IMR-90 (cell line): ENCODE data around the gene RIMKLA. TPM values are rescaled to one million over a fixed set of nuclear protein-coding genes. Genes with fewer than 3 reads are reported as not detected.

Experiments
- ATAC-seq: fragments of 200-7000 bp; cut with Tn5 transposase; 2 replicates; pipeline ENCODE4 v1.9.1; 2020; ENCODE audit warnings: low read depth, mild to moderate bottlenecking, moderate library complexity
- BruUV-seq: library from RNA; stranded (reverse); fragments of 400-500 nt; replicated peaks from 2 replicates; lab custom pipeline; 2021; lab: Mats Ljungman, UMichigan
- CTCF ChIA-PET: fragments of 300-600 bp; formaldehyde crosslinking; extraction: SDS; loops from one replicate; lab custom pipeline; 2021; ENCODE audit warnings: antibody characterized with exemption; lab: Yijun Ruan, JAX
- POLR2A ChIA-PET: fragments of 300-600 bp; sonication (Branson Sonifier 250); formaldehyde crosslinking; loops from one replicate; lab custom pipeline; 2022; ENCODE audit warnings: antibody characterized with exemption; ENCODE audit not compliant: unreplicated experiment; lab: Charles Lee
- DNase-seq: peaks from one replicate; pipeline ENCODE4 v3.0.0; 2013
- H2AFZ ChIP-seq: replicated peaks from 2 replicates; pipeline ENCODE3; 2013; ENCODE audit warnings: low read length, mild to moderate bottlenecking; ENCODE audit not compliant: poor library complexity
- H2AK5ac ChIP-seq: 2 replicates; pipeline ENCODE4 v1.6.1; 2013; ENCODE audit warnings: low read depth, low read length, inconsistent platforms
- H2AK9ac ChIP-seq: replicated peaks from 2 replicates; pipeline ENCODE3; 2013; ENCODE audit warnings: mild to moderate bottlenecking, low read depth, low read length, moderate library complexity; ENCODE audit not compliant: poor library complexity
- H2BK120ac ChIP-seq: 2 replicates; pipeline ENCODE4 v1.6.1; 2013; ENCODE audit warnings: low read depth, low read length, inconsistent platforms
- H2BK15ac ChIP-seq: 3 replicates; pipeline ENCODE4 v1.6.1; 2013; ENCODE audit warnings: low read depth, low read length, inconsistent platforms
- H2BK20ac ChIP-seq: 2 replicates; pipeline ENCODE4 v1.6.1; 2013; ENCODE audit warnings: low read depth, mild to moderate bottlenecking, inconsistent platforms, low read length, moderate library complexity
- H2BK5ac ChIP-seq: 2 replicates; pipeline ENCODE4 v1.6.1; 2013; ENCODE audit warnings: mild to moderate bottlenecking, low read depth, low read length, inconsistent platforms; ENCODE audit not compliant: poor library complexity, severe bottlenecking
- H3K14ac ChIP-seq: replicated peaks from 2 replicates; pipeline ENCODE4 v1.6.1; 2013; ENCODE audit warnings: low read depth, low read length, inconsistent platforms
- H3K18ac ChIP-seq: 2 replicates; pipeline ENCODE4 v1.6.1; 2013; ENCODE audit warnings: low read depth, low read length, control low read depth
- H3K23ac ChIP-seq: 2 replicates; pipeline ENCODE4 v1.6.1; 2013; ENCODE audit warnings: low read depth, low read length, inconsistent platforms
- H3K27ac ChIP-seq: 2 replicates; pipeline ENCODE4 v1.5.1; 2013; ENCODE audit warnings: mild to moderate bottlenecking, control low read depth, low read length; ENCODE audit not compliant: insufficient read depth
- H3K27me3 ChIP-seq: 2 replicates; pipeline ENCODE4 v1.6.1; 2013; ENCODE audit warnings: low read length; ENCODE audit not compliant: control insufficient read depth, insufficient read depth
- H3K36me3 ChIP-seq: 2 replicates; pipeline ENCODE4 v1.6.1; 2013; ENCODE audit warnings: low read length, mixed read lengths; ENCODE audit not compliant: control insufficient read depth, insufficient read depth
- H3K4ac ChIP-seq: 2 replicates; pipeline ENCODE4 v1.6.1; 2013; ENCODE audit warnings: low read depth, low read length, inconsistent platforms
- H3K4me1 ChIP-seq: 2 replicates; pipeline ENCODE4 v1.6.1; 2013; ENCODE audit warnings: low read length, mixed read lengths; ENCODE audit not compliant: control insufficient read depth, insufficient read depth
- H3K4me2 ChIP-seq: 2 replicates; pipeline ENCODE4 v1.6.1; 2013; ENCODE audit warnings: low read depth, mild to moderate bottlenecking, control low read depth, low read length, moderate library complexity
- H3K4me3 ChIP-seq: 2 replicates; pipeline ENCODE4 v1.5.1; 2013; ENCODE audit warnings: low read depth, mild to moderate bottlenecking, control low read depth, low read length, moderate library complexity; ENCODE audit not compliant: insufficient read depth
- H3K56ac ChIP-seq: 2 replicates; pipeline ENCODE4 v1.6.1; 2013; ENCODE audit warnings: low read length, inconsistent platforms; ENCODE audit not compliant: insufficient read depth; ENCODE audit errors: extremely low read depth
- H3K79me1 ChIP-seq, 2 experiments: 2 replicates each; pipeline ENCODE4 v1.6.1; 2013; ENCODE audit warnings: low read length in 2 of 2, inconsistent platforms in 1 of 2, low read depth in 1 of 2
- H3K9ac ChIP-seq: 2 replicates; pipeline ENCODE4 v1.6.1; 2013; ENCODE audit warnings: low read depth, low read length, control low read depth
- H3K9me1 ChIP-seq: 2 replicates; pipeline ENCODE4 v1.6.1; 2013; ENCODE audit warnings: low read length, inconsistent platforms; ENCODE audit not compliant: insufficient read depth
- H3K9me3 ChIP-seq: 2 replicates; pipeline ENCODE4 v1.6.1; 2013; ENCODE audit warnings: low read length; ENCODE audit not compliant: control insufficient read depth, insufficient read depth
- H4K20me1 ChIP-seq: 2 replicates; pipeline ENCODE4 v1.6.1; 2013; ENCODE audit warnings: low read length, inconsistent platforms; ENCODE audit not compliant: insufficient read depth
- H4K5ac ChIP-seq: 2 replicates; pipeline ENCODE4 v1.6.1; 2013; ENCODE audit warnings: mild to moderate bottlenecking, low read depth, low read length, control low read depth
- H4K8ac ChIP-seq, 2 experiments: 2 replicates each; pipeline ENCODE4 v1.6.1; 2013; ENCODE audit warnings: low read depth in 2 of 2, low read length in 2 of 2, control low read depth in 1 of 2, inconsistent platforms in 1 of 2
- H4K91ac ChIP-seq: 2 replicates; pipeline ENCODE4 v1.6.1; 2013; ENCODE audit warnings: low read depth, low read length, inconsistent platforms; ENCODE audit not compliant: insufficient read depth
- FOS ChIP-seq: fragments of 150-350 bp; IDR thresholded peaks from 2 replicates; pipeline ENCODE4 v1.6.1; 2016; ENCODE audit warnings: low read depth, low read length
- MXI1 ChIP-seq: IDR thresholded peaks from 2 replicates; pipeline ENCODE4 v1.6.1; 2012; ENCODE audit warnings: low read depth, mild to moderate bottlenecking, low read length, moderate library complexity, borderline replicate concordance
- USF2 ChIP-seq: fragments of 150-350 bp; IDR thresholded peaks from 2 replicates; pipeline ENCODE4 v1.6.1; 2017; ENCODE audit warnings: mild to moderate bottlenecking, antibody characterized with exemption, low read length, low read depth
- WGBS, 2 experiments: methylation state at CpG; one replicate each; pipeline versions ENCODE4 v1.1.5 to v1.1.7; 2013; ENCODE audit warnings: missing lambda C conversion rate in 2 of 2; ENCODE audit not compliant: insufficient read length in 1 of 2; ENCODE audit errors: extremely low coverage in 2 of 2; 5-methylcytosine and 5-hydroxymethylcytosine counted together
- dilution Hi-C: fragments of 300-500 bp; cut with HindIII; formaldehyde crosslinking; loops from one replicate; pipeline ENCODE4 v1.14.3; 2018; ENCODE audit warnings: low sequenced_read_pairs; ENCODE audit not compliant: unreplicated experiment
- in situ Hi-C: fragments of 300-500 bp; cut with MboI; formaldehyde crosslinking; loops from 3 replicates; pipeline ENCODE4 v1.14.3; 2019; ENCODE audit warnings: low sequenced_read_pairs, inconsistent platforms, mixed read lengths
- intact Hi-C: fragments of 100-400 bp; cut with micrococcal nuclease; formaldehyde crosslinking; loops from 2 replicates; pipeline ENCODE4 v1.10.0; 2022
- polyA plus RNA-seq, 3 experiments: library from polyadenylated mRNA; depleted of rRNA; stranded (reverse); fragments of >200 nt; gene quantifications; 2 replicates each; pipeline ENCODE4 v1.2.3, GENCODE V29; 2012; ENCODE audit warnings: low replicate concordance in 1 of 3
- total RNA-seq: library from RNA; depleted of rRNA; stranded (reverse); fragments of >200 nt; gene quantifications from 2 replicates; pipeline ENCODE4 v1.2.3, GENCODE V29; 2012

Gene RIMKLA
- total and polyA plus RNA-seq, 2 of the 4 experiments (the other 2 are of a cell fraction), result not detected

GRCh38 chr1:42334240-42335049 lies 46.1 kb upstream of the RIMKLA start:
- H3K9me1 ChIP-seq, result no peaks in the 10 kb centered on the region
- H2AFZ ChIP-seq, result peak overlapping the region; percentile 99
- dilution Hi-C loops, result no loop called here
- H2AK5ac ChIP-seq, result peak overlapping the region; percentile 74
- TF ChIP-seq USF2, result peak; percentile 72; the same call in 1 of the 2 replicates
- TF ChIP-seq FOS, result no peak
- TF ChIP-seq MXI1, result peak; percentile 92
- H3K4me3 ChIP-seq, result peak overlapping the region; percentile 93
- no peak overlapping the region for H2BK120ac ChIP-seq
- peak overlapping the region; percentile 71; the same call in 1 of the 2 replicates for H3K56ac ChIP-seq
- POLR2A ChIA-PET, result no interaction called here
- in situ Hi-C loops, result no loop called here
- peak overlapping the region; percentile 73 for H3K27ac ChIP-seq
- peak; percentile 72 for ATAC-seq
- peak overlapping the region; percentile 65 for H3K4ac ChIP-seq
- peaks cover 0 to 33% of the 10 kb centered on the region in 2 experiments; a peak in 2 of 4 replicates for H3K79me1 ChIP-seq
- no peak overlapping the region for H2BK15ac ChIP-seq
- H3K4me1 ChIP-seq, result no peaks in the 10 kb centered on the region
- WGBS, 2 experiments, result 1% methylated on average over 20 of the region's 58 CpGs; no CpG with 5 or more reads in 1 of the 2 experiments
- CTCF ChIA-PET, result interaction anchor here (1.4 kb wide), 1 partner anchor 160 kb away, joined by 4 read pairs; no protein-coding TSS in a partner anchor
- H3K27me3 ChIP-seq, result no peaks in the 10 kb centered on the region
- H3K4me2 ChIP-seq, result peak overlapping the region; percentile 99
- H4K20me1 ChIP-seq, result peaks cover 47% of the 10 kb centered on the region
- BruUV-seq, result no TSS peak
- H3K9me3 ChIP-seq, result no peaks in the 10 kb centered on the region
- DNase-seq, result peak; percentile 43
- no peak overlapping the region for H4K91ac ChIP-seq
- H3K23ac ChIP-seq, result peak overlapping the region; percentile 74; the same call in 1 of the 2 replicates
- H3K9ac ChIP-seq, result peak overlapping the region; percentile 91
- H2BK5ac ChIP-seq, result peak overlapping the region; percentile 86
- H3K18ac ChIP-seq, result no peak overlapping the region
- intact Hi-C loops, result loop anchor here (1.0 to 10.0 kb wide), 6 partner anchors 122 to 762 kb away; partner anchors contain the start of genes C1orf50, P3H1, PPCS and ZMYND12
- no peaks in the 10 kb centered on the region for H3K36me3 ChIP-seq
- H2BK20ac ChIP-seq, result no peak overlapping the region
- peak overlapping the region; percentile 89 for H2AK9ac ChIP-seq
- H4K8ac ChIP-seq, result peak overlapping the region; percentile 10 to 39; a peak in 1 of 4 replicates
- H3K14ac ChIP-seq, result peak overlapping the region; percentile 49; the same call in 1 of the 2 replicates
- no peak overlapping the region for H4K5ac ChIP-seq
